Right renal pelvis (tissue), 4 donors: ENCODE measurements around the gene CAPZB. TPM values are rescaled to one million over a fixed set of nuclear protein-coding genes. Genes with fewer than 3 reads are reported as not detected.
A peak's percentile ranks its signal among the peaks of the same experiment; 100 is the strongest.
"Not testable (repeated sequence)": the region's sequence is repeated elsewhere in the genome, so short reads cannot be mapped to it uniquely, and the experiment has no call there.

Experiments
- DNase-seq, 4 donors: peaks; one replicate each; pipeline ENCODE4 v3.0.0-alpha.2; 2013; ENCODE audit warnings: low read depth in 4 of 4, low spot score in 3 of 4, missing footprints in 1 of 4
- polyA plus RNA-seq, 4 donors: library from polyadenylated mRNA; unstranded; fragments of 120-200 nt; gene quantifications; one replicate each; pipeline ENCODE4 v1.2.1, GENCODE V29; 2013; ENCODE audit not compliant: insufficient read length in 4 of 4

CAPZB gene
- polyA plus RNA-seq: 100 to 1,000 TPM; 248 to 277 (median 264) TPM

DNA sequence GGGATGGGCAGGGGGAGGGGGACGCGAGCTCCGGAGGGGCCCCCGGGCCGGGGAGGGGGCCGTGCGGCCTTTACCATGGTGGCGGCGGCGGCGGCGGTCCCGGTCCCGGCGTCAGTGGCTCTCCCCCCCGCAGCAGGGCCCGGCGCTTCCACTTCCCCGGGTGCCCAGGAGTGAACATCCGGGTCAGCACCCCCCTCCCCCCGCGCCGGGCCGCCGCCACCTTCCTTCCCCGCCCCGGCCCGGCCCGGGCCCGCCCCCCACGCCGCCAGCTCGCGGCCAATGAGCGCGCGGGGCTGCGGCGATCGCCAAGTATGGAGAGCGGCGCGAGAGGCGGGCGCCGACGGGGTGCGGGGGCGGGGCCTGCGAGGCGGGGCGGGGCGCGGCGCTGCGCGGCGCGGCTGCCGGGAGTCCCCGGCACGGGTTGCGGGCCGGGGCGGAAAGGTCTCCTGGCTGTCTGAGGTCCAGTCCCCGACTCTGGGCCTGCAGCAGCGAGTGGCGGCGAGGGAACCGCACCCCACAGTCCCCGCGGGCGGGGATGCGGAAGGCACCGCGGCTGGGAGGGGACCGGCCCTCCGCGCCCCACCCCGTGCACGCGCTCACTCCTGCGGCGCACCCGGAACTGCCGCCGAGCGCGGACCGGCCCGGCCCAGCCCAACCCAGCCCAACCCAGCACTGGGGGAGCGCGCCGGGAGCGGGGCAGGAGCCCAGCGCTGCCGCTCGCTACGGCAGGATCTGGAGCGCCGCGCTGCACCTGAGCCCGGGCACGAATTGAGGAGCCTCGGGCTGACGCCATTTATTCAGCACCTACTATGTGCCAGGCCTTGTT lies at the start of gene CAPZB:
Gene CAPZB (minus strand): TSS at position 178 of the 826 bp plus-strand sequence. CDS start 101 bp downstream, at position 77.
- DNase-seq: peak; percentile 68 to 85 (median 80)

- no peak for DNase-seq
These were observed 48.9 kb upstream of the CAPZB start for GRCh38 chr1:19534281-19534680.

DNA sequence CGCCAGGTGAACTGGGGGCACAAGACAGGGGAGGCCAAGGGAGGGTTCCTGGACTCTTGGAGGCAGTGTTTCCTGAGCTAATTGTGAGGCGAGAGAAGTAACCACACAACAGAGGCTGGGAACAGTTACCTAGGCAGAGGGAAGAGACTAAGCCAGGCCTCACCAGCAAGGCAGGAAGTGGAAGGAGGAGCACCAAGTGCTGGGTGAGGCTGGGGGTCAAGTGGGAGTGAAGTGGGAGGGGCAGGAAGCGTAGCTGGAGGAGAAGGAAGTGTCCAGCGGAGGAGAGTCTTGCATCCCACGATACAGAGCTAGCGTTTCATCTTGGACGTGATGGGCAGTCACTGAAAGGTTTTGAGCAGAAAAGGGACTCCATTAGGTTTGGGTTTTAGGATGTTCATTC lies 48.3 kb upstream of the CAPZB start:
- DNase-seq: no peak

GRCh38 chr1:19532519-19532918 lies 47.2 kb upstream of the CAPZB start:
- DNase-seq: no peak

GRCh38 chr1:19529664-19530063 lies 44.3 kb upstream of the CAPZB start:
- no peak for DNase-seq

DNA sequence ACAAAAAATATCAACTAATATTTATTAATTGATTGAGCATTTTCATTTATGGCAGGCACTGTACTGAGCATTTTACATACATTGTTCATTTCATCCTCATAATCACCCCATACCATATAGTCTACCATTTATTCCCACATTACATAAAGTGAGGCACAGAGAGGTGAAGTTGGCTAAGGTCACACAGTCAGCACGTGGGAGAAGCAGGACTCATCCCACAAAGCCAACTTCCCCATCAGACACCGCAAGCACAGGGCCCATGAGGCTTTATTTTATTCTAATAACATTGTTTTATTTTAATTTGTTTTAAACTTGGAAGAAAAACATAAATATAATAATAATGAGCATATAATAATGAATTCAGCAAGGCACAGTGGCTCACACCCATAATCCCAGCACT lies 43.1 kb upstream of the CAPZB start:
- DNase-seq: no peak

- no peak for DNase-seq
These were observed 40.5 kb upstream of the CAPZB start for GRCh38 chr1:19525607-19526545.

GRCh38 chr1:19524791-19525190 lies 39.5 kb upstream of the CAPZB start:
- no peak for DNase-seq

- DNase-seq: not testable (repeated sequence)
These were observed 37.2 kb upstream of the CAPZB start for GRCh38 chr1:19522570-19522969.

- DNase-seq: no peak
These were observed 36.1 kb upstream of the CAPZB start for GRCh38 chr1:19521411-19521810.

DNA sequence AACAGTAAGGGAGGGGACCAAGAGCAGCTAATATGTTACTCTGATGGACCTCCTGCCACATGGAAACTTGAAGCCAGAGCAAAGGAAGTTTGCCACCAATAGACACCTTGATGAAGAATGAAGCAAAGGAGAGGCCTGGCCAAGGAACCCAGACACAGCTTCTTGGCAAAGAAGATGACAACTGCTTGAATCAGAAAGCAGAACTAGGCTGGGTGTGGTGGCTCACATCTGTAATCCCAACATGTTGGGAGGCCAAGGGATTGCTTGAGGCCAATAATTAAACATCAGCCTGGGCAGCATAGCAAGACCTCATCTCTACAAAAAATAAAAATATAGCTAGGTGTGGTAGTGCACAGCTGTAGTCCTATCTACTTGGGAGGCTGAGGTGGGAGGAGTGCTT lies 31.7 kb upstream of the CAPZB start:
- DNase-seq: no peak

GRCh38 chr1:19515201-19515600 lies 29.9 kb upstream of the CAPZB start:
- DNase-seq: no peak

- DNase-seq: no peak
These were observed 29.1 kb upstream of the CAPZB start for GRCh38 chr1:19514391-19514831.

GRCh38 chr1:19512545-19512944 lies 27.2 kb upstream of the CAPZB start:
- no peak for DNase-seq

GRCh38 chr1:19511116-19511515 lies 25.8 kb upstream of the CAPZB start:
- DNase-seq: no peak

DNA sequence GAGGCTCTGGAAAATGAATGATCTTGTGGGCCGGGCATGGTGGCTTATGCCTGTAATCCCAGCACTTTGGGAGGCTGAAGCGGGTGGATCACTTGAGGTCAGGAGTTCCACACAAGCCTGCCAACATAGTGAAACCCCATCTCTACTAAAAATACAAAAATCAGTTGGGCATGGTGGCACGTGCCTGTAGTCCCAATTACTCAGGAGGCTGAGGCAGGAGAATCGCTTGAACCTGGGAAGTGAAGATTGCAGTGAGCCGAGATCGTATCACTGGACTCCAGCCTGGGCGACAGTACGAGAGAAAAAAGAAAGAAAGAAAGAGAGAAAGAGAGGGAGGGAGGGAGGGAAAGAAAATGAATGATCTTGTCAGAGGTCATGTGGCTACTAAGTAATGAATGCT lies 24.3 kb upstream of the CAPZB start:
- not testable (repeated sequence) for DNase-seq

DNA sequence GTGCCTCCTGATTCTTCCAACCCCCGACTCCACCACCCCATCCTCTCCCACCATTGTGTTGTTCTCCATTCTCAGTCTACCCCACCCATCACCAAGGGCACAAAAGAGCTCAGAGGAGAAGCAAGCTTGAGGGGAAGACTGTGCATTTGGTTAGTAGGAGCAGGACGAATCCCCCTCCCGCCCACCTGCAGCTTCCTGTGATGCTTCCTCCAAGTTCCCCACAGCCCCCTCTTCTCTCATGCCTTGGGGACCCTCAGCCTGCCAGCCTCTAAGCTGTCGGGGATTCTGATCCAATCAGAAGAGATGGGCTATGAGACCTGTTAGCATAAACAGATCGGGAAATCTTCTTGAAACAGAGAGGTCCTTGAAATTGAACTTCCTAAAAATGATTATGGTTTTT lies 22.2 kb upstream of the CAPZB start:
- no peak for DNase-seq

- no peak for DNase-seq
These were observed 20.5 kb upstream of the CAPZB start for GRCh38 chr1:19505693-19506457.

DNA sequence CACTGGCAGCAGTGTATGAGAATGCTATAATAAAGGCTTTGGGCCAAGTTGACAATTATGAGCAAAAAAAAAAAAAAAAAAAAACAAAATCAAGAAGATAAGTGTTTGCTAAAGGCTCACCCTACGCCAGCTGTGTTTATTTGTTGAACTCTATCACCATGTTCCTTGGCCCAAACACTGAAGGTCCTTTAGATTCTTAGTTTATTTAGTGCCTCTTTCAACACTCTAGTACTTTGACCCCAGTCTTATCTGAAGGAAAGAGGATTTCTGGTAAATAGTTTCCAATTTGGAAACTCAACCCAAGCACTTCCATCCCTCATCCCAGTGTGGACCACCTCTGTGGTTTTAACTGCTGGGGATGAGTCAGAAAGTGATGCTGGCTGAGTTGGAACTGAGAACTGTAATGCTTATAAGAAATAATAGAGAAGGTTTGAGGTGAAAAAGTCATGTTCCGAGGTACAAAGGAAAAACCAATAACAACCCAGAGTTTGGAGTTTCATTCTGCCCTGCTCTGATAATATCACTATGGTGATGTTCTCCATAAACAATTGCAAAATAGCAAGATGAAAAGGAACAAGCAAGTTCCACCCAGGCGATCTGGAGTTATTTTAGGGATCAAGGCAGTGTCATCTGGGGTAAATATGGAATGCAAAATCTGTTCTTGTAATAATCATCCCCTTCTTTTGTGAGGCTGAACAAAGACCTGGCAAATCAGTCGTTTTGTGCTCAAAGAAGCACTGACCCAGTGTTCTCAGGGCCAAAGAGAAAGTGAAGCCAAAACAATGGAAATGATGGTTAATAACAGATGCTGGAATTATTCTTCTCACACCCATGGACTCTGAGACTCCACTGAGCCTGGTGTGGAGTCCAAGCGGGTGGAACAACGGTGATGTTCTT lies 19.7 kb upstream of the CAPZB start:
- DNase-seq: no peak

GRCh38 chr1:19502284-19502683 lies 16.9 kb upstream of the CAPZB start:
- DNase-seq: not testable (repeated sequence)
